LNCaP clone FGC (cell line): ENCODE measurements around the gene IGSF21.

Experiments
- DNase-seq: peaks from one replicate; pipeline ENCODE4 v3.0.0-alpha.2; 2011; ENCODE audit warnings: low read depth
- H3K4me3 ChIP-seq: 2 replicates; pipeline ENCODE4 v1.5.1; 2011; ENCODE audit warnings: mild to moderate bottlenecking, low read depth, low read length, control low read depth
- TF ChIP-seq, protein P1 (sequence below): IDR thresholded peaks from 2 replicates; pipeline ENCODE4 v1.5.1; 2012; ENCODE audit warnings: mild to moderate bottlenecking; ENCODE audit not compliant: control insufficient read depth, insufficient read depth; ENCODE audit errors: extremely low read depth

Gene IGSF21

DNA sequence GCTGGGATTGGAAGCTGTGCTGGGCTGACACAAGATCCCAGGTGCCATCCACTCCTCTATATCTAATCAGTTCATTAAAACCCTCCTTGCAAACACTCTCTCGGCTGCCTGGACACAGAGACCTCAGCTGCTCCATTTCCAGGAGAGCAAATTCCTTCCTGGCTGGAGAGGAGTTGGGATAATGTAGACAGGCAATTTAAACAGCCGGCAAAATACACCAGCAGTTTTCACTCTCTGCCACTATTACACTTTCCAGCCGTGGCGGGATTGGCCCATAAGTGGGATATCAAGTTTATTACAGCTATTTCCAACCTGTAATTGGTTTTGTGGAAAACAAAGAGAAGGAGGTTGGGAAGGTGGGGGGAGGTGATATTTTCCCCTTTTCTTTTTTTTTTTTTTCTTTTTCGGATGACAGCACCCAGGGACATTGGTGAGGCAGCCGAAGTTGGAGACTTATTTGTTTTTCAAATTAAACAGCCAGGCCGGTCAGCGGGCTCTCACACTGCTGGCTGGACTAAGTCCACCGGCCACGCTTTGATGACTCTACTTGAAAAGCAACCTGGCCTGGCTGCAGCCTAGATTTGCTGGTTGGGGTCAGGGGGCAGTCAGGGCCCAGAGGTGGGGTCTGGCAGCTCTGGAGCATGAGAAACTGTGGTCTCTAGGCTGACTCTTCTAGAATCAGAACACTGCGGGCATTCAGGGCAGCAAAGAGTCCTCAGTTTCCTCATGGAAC lies 177.4 kb downstream of the IGSF21 start:
- TF ChIP-seq, protein P1, sequence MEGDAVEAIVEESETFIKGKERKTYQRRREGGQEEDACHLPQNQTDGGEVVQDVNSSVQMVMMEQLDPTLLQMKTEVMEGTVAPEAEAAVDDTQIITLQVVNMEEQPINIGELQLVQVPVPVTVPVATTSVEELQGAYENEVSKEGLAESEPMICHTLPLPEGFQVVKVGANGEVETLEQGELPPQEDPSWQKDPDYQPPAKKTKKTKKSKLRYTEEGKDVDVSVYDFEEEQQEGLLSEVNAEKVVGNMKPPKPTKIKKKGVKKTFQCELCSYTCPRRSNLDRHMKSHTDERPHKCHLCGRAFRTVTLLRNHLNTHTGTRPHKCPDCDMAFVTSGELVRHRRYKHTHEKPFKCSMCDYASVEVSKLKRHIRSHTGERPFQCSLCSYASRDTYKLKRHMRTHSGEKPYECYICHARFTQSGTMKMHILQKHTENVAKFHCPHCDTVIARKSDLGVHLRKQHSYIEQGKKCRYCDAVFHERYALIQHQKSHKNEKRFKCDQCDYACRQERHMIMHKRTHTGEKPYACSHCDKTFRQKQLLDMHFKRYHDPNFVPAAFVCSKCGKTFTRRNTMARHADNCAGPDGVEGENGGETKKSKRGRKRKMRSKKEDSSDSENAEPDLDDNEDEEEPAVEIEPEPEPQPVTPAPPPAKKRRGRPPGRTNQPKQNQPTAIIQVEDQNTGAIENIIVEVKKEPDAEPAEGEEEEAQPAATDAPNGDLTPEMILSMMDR: no peak
- no peak for DNase-seq

DNA sequence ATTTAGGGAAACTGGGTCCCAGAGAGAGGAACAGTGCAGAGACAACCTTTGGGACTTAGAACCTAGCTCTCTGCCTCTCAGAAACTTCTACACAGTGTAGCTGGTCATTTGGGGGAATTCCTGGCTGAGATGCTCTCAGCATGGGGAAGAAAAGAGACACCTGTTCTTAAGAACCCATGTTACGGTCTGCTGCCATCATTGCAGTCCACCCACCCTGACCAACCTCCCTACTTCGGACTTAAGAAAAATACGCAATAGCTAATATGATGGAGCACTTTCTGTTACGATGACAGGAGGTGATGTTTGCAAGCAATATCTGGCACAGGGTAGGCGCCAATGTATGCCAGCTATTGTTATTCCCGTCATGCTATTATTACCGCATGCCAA lies 177.9 kb downstream of the IGSF21 start:
- TF ChIP-seq, protein P1: no peak
- no peak for DNase-seq
- no peak overlapping the region for H3K4me3 ChIP-seq

More for the DNA sequence above, 177.4 kb downstream of the IGSF21 start:
- no peak overlapping the region for H3K4me3 ChIP-seq

DNA sequence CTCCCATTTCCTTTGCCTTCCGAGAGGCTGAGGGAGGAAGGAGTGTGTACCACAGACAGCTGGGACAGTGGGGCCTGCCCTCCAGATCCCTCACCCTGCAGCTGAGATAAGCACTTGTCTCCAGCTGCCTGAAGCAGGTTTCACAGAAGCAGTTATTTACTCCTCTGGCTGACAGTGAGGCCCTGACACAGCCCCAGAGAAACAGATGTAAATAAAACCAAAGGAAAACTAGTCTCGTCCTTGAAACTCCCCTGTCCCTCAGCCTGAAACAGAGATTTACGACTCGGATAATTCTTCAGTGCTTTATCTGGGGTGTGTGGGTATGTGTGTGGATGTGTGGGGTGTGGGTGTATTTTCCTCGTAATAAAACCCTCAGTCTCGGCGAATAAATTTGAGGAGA lies 181.1 kb downstream of the IGSF21 start:
- H3K4me3 ChIP-seq: no peak overlapping the region
- DNase-seq: no peak
- TF ChIP-seq, protein P1: no peak

DNA sequence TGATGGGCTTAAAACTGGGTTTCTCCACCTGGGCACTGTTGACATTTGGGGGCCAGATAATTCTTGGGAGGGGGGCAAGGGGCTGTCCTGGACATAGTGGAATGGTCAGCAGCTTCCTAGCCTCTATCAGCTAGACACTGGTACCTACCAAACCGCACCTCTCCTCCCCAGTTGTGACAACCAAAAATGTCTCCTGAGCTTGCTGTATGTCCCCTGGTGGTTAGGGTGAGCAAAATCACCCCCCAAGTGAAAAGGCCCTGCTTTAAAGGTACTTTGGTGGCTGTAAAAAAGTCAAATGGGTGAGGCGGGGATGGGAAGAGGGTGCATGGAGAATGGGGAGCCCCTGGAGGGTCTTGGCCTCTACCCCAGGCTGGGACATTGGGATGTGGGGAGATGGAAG lies 182.0 kb downstream of the IGSF21 start:
- TF ChIP-seq, protein P1: no peak
- H3K4me3 ChIP-seq: no peak overlapping the region
- DNase-seq: no peak

DNA sequence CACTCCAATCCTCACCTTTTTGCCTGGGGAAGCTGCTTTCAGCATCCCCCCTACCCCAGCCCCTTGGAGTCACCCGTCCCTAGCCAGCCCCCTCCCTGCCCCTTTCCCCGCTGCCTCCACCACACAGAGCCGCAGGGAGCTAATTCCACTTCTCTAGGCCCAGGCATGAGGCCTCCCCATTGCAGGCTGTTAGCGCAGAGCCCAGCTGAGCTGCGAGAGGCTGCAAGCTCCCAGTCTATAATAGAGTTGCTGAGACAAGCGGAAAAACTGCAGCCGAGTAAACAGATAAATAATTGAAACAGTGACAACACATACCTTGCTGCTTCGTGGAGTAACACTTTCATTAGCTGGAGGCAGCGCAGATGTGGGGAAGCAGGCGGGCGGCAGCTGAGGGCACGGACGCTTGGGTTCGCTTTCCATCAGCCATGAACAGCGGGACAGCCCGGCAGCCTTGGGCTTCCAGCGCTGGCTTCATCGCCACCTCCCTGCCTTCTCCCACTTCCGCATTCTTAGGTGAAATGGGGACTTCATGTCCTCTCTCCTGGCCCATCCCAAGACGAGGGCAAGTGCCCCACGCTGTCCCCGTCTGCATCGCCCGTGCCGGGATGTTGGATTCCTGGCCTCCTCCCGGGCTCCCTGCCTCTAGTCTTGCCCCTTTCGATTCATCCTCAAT lies 183.3 kb downstream of the IGSF21 start:
- DNase-seq: no peak
- TF ChIP-seq, protein P1: no peak

DNA sequence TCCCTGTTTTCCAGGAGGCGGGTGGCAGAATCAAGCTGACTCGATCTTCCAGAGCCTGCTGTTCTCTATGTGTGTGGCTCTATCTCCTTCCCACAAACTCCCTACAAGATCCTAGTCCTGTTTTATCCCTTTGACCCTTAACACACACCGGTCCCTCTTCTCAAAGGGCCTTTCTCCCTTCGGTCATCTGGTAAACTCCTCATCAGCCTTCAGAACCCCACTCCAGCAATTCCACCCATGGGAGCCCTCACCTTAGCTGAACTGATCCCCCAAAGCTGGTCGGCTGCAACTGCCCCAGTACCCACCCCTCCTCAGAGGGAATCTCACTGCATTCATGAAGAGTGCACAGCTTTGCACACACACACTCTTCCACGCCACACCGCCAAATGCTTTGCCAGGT lies 184.9 kb downstream of the IGSF21 start:
- TF ChIP-seq, protein P1: no peak
- H3K4me3 ChIP-seq: no peak overlapping the region
- DNase-seq: no peak

More for the DNA sequence above, 183.3 kb downstream of the IGSF21 start:
- H3K4me3 ChIP-seq: no peak overlapping the region
